Measurements from ENCODE around the gene MAT1A. TPM values are rescaled to one million over a fixed set of nuclear protein-coding genes. Genes with fewer than 3 reads are reported as not detected.
"Not testable (repeated sequence)": the region's sequence is repeated elsewhere in the genome, so short reads cannot be mapped to it uniquely, and the experiment has no call there.

The MAT1A gene
- total RNA-seq, 1 experiment from 2014 or later: 2.1 TPM

DNA sequence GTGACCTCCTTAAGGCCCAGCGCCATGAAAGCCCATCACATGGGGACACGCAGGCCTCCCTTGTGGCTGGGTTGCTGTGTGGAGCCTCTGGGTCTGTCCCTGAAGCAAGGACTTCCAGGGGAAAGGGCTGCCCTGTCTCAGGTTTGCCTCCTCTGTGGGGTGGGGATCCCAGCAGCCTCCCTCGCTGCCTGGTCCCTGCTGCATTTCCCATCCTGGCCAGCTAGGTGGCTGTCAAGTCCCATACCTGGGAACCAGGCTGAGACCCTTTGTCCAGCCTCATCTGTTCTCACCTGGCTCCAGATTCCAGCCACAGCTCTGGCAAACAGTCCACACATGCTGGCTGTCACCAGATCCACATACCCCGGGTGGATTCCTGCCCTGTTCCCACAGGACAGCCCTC, 32.7 kb downstream of the MAT1A start:
- not testable (repeated sequence) for H4K20me1 ChIP-seq (ENCODE audit: control insufficient read depth, insufficient read depth, insufficient read length); H2BK5ac ChIP-seq (ENCODE audit: insufficient read length, low read length); H3T11ph ChIP-seq (ENCODE audit: low read length); H3K4me1 ChIP-seq (ENCODE audit: insufficient read depth, low read length); H3K79me2 ChIP-seq (ENCODE audit: insufficient read depth, low read length); H3K9me3 Mint-ChIP-seq; H3K4me2 ChIP-seq (ENCODE audit: insufficient read depth, insufficient read length, low read length); H3K79me1 ChIP-seq (ENCODE audit: insufficient read depth, low read depth, low read length, poor library complexity, severe bottlenecking); H2AK5ac ChIP-seq (ENCODE audit: insufficient read length, low read length); H4K91ac ChIP-seq (ENCODE audit: insufficient read length, low read depth, low read length); H3K9me3 ChIP-seq (ENCODE audit: control insufficient read depth, low read depth, low read length); H2BK15ac ChIP-seq (ENCODE audit: low read depth, low read length); H2AFZ ChIP-seq (ENCODE audit: low read length); H3K4me3 Mint-ChIP-seq; H2BK20ac ChIP-seq (ENCODE audit: low read depth, low read length, poor library complexity, severe bottlenecking); H3K23me2 ChIP-seq (ENCODE audit: insufficient read length, low read depth, low read length, poor library complexity, severe bottlenecking); H3K56ac ChIP-seq (ENCODE audit: insufficient read length, low read depth, low read length); H3K23ac ChIP-seq (ENCODE audit: insufficient read length, low read depth, low read length); H3K27ac ChIP-seq (ENCODE audit: insufficient read length, low read depth, low read length); H3K27me3 ChIP-seq (ENCODE audit: insufficient read depth, low read length); H4K5ac ChIP-seq (ENCODE audit: insufficient read length, low read depth, low read length); H3K36me3 Mint-ChIP-seq (ENCODE audit: insufficient read depth in 1 of 3, low read depth in 3 of 3); H2BK120ac ChIP-seq (ENCODE audit: low read depth, low read length, poor library complexity, severe bottlenecking); H3K4ac ChIP-seq (ENCODE audit: low read depth, low read length); H4K8ac ChIP-seq (replicated peaks; ENCODE audit: insufficient read length, low read depth, low read length); H3K9ac ChIP-seq (ENCODE audit: extremely low read depth, insufficient read length, low read length); H3K4me1 Mint-ChIP-seq; H2BK12ac ChIP-seq (ENCODE audit: insufficient read length, low read depth, low read length); H3K27ac Mint-ChIP-seq
- no CpG with 5 or more reads among the region's 4 CpGs for WGBS (ENCODE audit: extremely low coverage, insufficient read length, low lambda C conversion rate)
- TF ChIP-seq, protein P1, sequence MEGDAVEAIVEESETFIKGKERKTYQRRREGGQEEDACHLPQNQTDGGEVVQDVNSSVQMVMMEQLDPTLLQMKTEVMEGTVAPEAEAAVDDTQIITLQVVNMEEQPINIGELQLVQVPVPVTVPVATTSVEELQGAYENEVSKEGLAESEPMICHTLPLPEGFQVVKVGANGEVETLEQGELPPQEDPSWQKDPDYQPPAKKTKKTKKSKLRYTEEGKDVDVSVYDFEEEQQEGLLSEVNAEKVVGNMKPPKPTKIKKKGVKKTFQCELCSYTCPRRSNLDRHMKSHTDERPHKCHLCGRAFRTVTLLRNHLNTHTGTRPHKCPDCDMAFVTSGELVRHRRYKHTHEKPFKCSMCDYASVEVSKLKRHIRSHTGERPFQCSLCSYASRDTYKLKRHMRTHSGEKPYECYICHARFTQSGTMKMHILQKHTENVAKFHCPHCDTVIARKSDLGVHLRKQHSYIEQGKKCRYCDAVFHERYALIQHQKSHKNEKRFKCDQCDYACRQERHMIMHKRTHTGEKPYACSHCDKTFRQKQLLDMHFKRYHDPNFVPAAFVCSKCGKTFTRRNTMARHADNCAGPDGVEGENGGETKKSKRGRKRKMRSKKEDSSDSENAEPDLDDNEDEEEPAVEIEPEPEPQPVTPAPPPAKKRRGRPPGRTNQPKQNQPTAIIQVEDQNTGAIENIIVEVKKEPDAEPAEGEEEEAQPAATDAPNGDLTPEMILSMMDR (conservative IDR thresholded peaks at IDR 0.05): peak; percentile 68
- peak; percentile 84 for DNase-seq
- Histone ChIP-seq H3K14ac (ENCODE audit: insufficient read depth, low read length) (peak overlapping the region; percentile 81; the same call in 1 of the 2 replicates), H3K18ac (ENCODE audit: insufficient read length, low read depth, low read length) (peak overlapping the region; percentile 84)
- peaks cover 20% of the 10 kb centered on the region for H3K27me3 Mint-ChIP-seq (ENCODE audit: low read depth)

- H3K4me2 ChIP-seq (ENCODE audit: insufficient read depth, insufficient read length, low read length); H3K79me2 ChIP-seq (ENCODE audit: insufficient read depth, low read length); H2AK5ac ChIP-seq (ENCODE audit: insufficient read length, low read length); H3K18ac ChIP-seq (ENCODE audit: insufficient read length, low read depth, low read length); H3K14ac ChIP-seq (ENCODE audit: insufficient read depth, low read length); H3K56ac ChIP-seq (ENCODE audit: insufficient read length, low read depth, low read length); DNase-seq; H3K9me3 Mint-ChIP-seq; H4K5ac ChIP-seq (ENCODE audit: insufficient read length, low read depth, low read length); H4K8ac ChIP-seq (replicated peaks; ENCODE audit: insufficient read length, low read depth, low read length); H3K9me3 ChIP-seq (ENCODE audit: control insufficient read depth, low read depth, low read length); H3K4me1 ChIP-seq (ENCODE audit: insufficient read depth, low read length); H2BK12ac ChIP-seq (ENCODE audit: insufficient read length, low read depth, low read length); H3K23me2 ChIP-seq (ENCODE audit: insufficient read length, low read depth, low read length, poor library complexity, severe bottlenecking); H3K36me3 Mint-ChIP-seq (ENCODE audit: insufficient read depth in 1 of 3, low read depth in 3 of 3); H3K27ac ChIP-seq (ENCODE audit: insufficient read length, low read depth, low read length); H2BK15ac ChIP-seq (ENCODE audit: low read depth, low read length); H3K4ac ChIP-seq (ENCODE audit: low read depth, low read length); H4K20me1 ChIP-seq (ENCODE audit: control insufficient read depth, insufficient read depth, insufficient read length); H2BK120ac ChIP-seq (ENCODE audit: low read depth, low read length, poor library complexity, severe bottlenecking); H3K23ac ChIP-seq (ENCODE audit: insufficient read length, low read depth, low read length); H2AFZ ChIP-seq (ENCODE audit: low read length); H2BK20ac ChIP-seq (ENCODE audit: low read depth, low read length, poor library complexity, severe bottlenecking); H3K4me1 Mint-ChIP-seq; H3K27me3 ChIP-seq (ENCODE audit: insufficient read depth, low read length); H3K79me1 ChIP-seq (ENCODE audit: insufficient read depth, low read depth, low read length, poor library complexity, severe bottlenecking); H3K4me3 Mint-ChIP-seq; H3T11ph ChIP-seq (ENCODE audit: low read length); H4K91ac ChIP-seq (ENCODE audit: insufficient read length, low read depth, low read length); H3K27ac Mint-ChIP-seq; H2BK5ac ChIP-seq (ENCODE audit: insufficient read length, low read length); H3K9ac ChIP-seq (ENCODE audit: extremely low read depth, insufficient read length, low read length): not testable (repeated sequence)
- peaks cover 20% of the 10 kb centered on the region for H3K27me3 Mint-ChIP-seq (ENCODE audit: low read depth)
- no CpG with 5 or more reads among the region's 2 CpGs for WGBS (ENCODE audit: extremely low coverage, insufficient read length, low lambda C conversion rate)
These were observed 34.7 kb downstream of the MAT1A start for GRCh38 chr10:80254726-80255125.

All from H9 (cell line).